H9 (cell line): ENCODE results near the gene SLBP. TPM values are rescaled to one million over a fixed set of nuclear protein-coding genes. Genes with fewer than 3 reads are reported as not detected.

ENCODE experiments used
- DNase-seq: peaks from one replicate; pipeline ENCODE4 v3.0.0-alpha.2; 2017
- H2AFZ ChIP-seq: one replicate; pipeline ENCODE4 v1.6.1; 2013; ENCODE audit warnings: mild to moderate bottlenecking, low read length, control low read depth, moderate library complexity
- H2AK5ac ChIP-seq: 2 replicates; pipeline ENCODE4 v1.6.1; 2013; ENCODE audit warnings: low read length, control low read depth, mixed read lengths; ENCODE audit not compliant: insufficient read length
- H2BK120ac ChIP-seq: one replicate; pipeline ENCODE4 v1.6.1; 2013; ENCODE audit warnings: low read depth, mild to moderate bottlenecking, low read length, control low read depth, inconsistent platforms; ENCODE audit not compliant: poor library complexity, severe bottlenecking
- H2BK12ac ChIP-seq: 2 replicates; pipeline ENCODE4 v1.6.1; 2013; ENCODE audit warnings: low read length, control low read depth, mixed read lengths, low read depth; ENCODE audit not compliant: insufficient read length
- H2BK15ac ChIP-seq: 2 replicates; pipeline ENCODE4 v1.6.1; 2013; ENCODE audit warnings: low read depth, low read length, control low read depth
- H2BK20ac ChIP-seq: one replicate; pipeline ENCODE4 v1.6.1; 2013; ENCODE audit warnings: low read depth, mild to moderate bottlenecking, low read length, control low read depth, inconsistent platforms; ENCODE audit not compliant: poor library complexity, severe bottlenecking
- H2BK5ac ChIP-seq: 2 replicates; pipeline ENCODE4 v1.6.1; 2013; ENCODE audit warnings: low read length, control low read depth, mixed read lengths; ENCODE audit not compliant: insufficient read length
- H3K14ac ChIP-seq: 2 replicates; pipeline ENCODE4 v1.6.1; 2013; ENCODE audit warnings: low read length, control low read depth; ENCODE audit not compliant: insufficient read depth
- H3K18ac ChIP-seq: 2 replicates; pipeline ENCODE4 v1.6.1; 2013; ENCODE audit warnings: low read depth, mild to moderate bottlenecking, mixed read lengths, low read length, control low read depth; ENCODE audit not compliant: insufficient read length
- H3K23ac ChIP-seq: 2 replicates; pipeline ENCODE4 v1.6.1; 2013; ENCODE audit warnings: low read length, control low read depth, mixed read lengths, low read depth; ENCODE audit not compliant: insufficient read length
- H3K23me2 ChIP-seq: 2 replicates; pipeline ENCODE4 v1.6.1; 2013; ENCODE audit warnings: low read depth, mild to moderate bottlenecking, mixed read lengths, low read length, control low read depth; ENCODE audit not compliant: insufficient read length, poor library complexity, severe bottlenecking
- H3K27ac ChIP-seq: 2 replicates; pipeline ENCODE4 v1.5.1; 2013; ENCODE audit warnings: low read length, control low read depth, mixed read lengths, low read depth; ENCODE audit not compliant: insufficient read length
- H3K27me3 ChIP-seq: 2 replicates; pipeline ENCODE4 v1.6.1; 2013; ENCODE audit warnings: low read length, control low read depth, inconsistent platforms; ENCODE audit not compliant: insufficient read depth
- H3K4ac ChIP-seq: 2 replicates; pipeline ENCODE4 v1.6.1; 2013; ENCODE audit warnings: low read depth, mild to moderate bottlenecking, control low read depth, inconsistent platforms, low read length, moderate library complexity
- H3K4me1 ChIP-seq: 2 replicates; pipeline ENCODE4 v1.6.1; 2013; ENCODE audit warnings: low read length, control low read depth, inconsistent platforms; ENCODE audit not compliant: insufficient read depth
- H3K4me2 ChIP-seq: 2 replicates; pipeline ENCODE4 v1.6.1; 2013; ENCODE audit warnings: low read length, control low read depth, mixed read lengths; ENCODE audit not compliant: insufficient read length, insufficient read depth
- H3K56ac ChIP-seq: 2 replicates; pipeline ENCODE4 v1.6.1; 2013; ENCODE audit warnings: low read depth, mild to moderate bottlenecking, mixed read lengths, low read length, control low read depth; ENCODE audit not compliant: insufficient read length
- H3K79me1 ChIP-seq: 2 replicates; pipeline ENCODE4 v1.6.1; 2013; ENCODE audit warnings: low read depth, mild to moderate bottlenecking, moderate library complexity, low read length, control low read depth, inconsistent platforms; ENCODE audit not compliant: insufficient read depth, poor library complexity, severe bottlenecking
- H3K79me2 ChIP-seq: 2 replicates; pipeline ENCODE4 v1.6.1; 2013; ENCODE audit warnings: low read length, control low read depth, inconsistent platforms; ENCODE audit not compliant: insufficient read depth
- H3K9ac ChIP-seq: 2 replicates; pipeline ENCODE4 v1.6.1; 2013; ENCODE audit warnings: low read length, control low read depth, mixed read lengths; ENCODE audit not compliant: insufficient read length; ENCODE audit errors: extremely low read depth
- H3K9me3 ChIP-seq: one replicate; pipeline ENCODE4 v1.6.1; 2013; ENCODE audit warnings: low read depth, low read length, inconsistent platforms; ENCODE audit not compliant: control insufficient read depth
- H3T11ph ChIP-seq: one replicate; pipeline ENCODE4 v1.6.1; 2013; ENCODE audit warnings: mild to moderate bottlenecking, low read length, control low read depth, inconsistent platforms
- H4K20me1 ChIP-seq: one replicate; pipeline ENCODE4 v1.6.1; 2013; ENCODE audit not compliant: control insufficient read depth, insufficient read length, insufficient read depth
- H4K5ac ChIP-seq: 2 replicates; pipeline ENCODE4 v1.6.1; 2013; ENCODE audit warnings: low read depth, mild to moderate bottlenecking, mixed read lengths, low read length, control low read depth; ENCODE audit not compliant: insufficient read length
- H4K8ac ChIP-seq: replicated peaks from 2 replicates; pipeline ENCODE4 v1.6.1; 2013; ENCODE audit warnings: low read length, control low read depth, mixed read lengths, low read depth; ENCODE audit not compliant: insufficient read length
- H4K91ac ChIP-seq: 2 replicates; pipeline ENCODE4 v1.6.1; 2013; ENCODE audit warnings: low read depth, mild to moderate bottlenecking, moderate library complexity, mixed read lengths, low read length, control low read depth; ENCODE audit not compliant: insufficient read length
- H3K27ac Mint-ChIP-seq, 3 experiments: 2 replicates in 2 of 3; 3 replicates in 1 of 3; pipeline ENCODE4 v1.8.0; 2020 to 2021; ENCODE audit warnings: mixed read lengths in 3 of 3, mild to moderate bottlenecking in 1 of 3, moderate library complexity in 1 of 3
- H3K27me3 Mint-ChIP-seq: 2 replicates; pipeline ENCODE4 v1.8.0; 2021; ENCODE audit warnings: low read depth, mild to moderate bottlenecking, moderate library complexity, mixed read lengths
- H3K36me3 Mint-ChIP-seq, 3 experiments: 2 replicates in 2 of 3; 3 replicates in 1 of 3; pipeline ENCODE4 v1.8.0; 2020 to 2021; ENCODE audit warnings: low read depth in 3 of 3, mixed read lengths in 3 of 3; ENCODE audit not compliant: insufficient read depth in 1 of 3
- H3K4me1 Mint-ChIP-seq, 2 experiments: 2 replicates each; pipeline ENCODE4 v1.8.0; 2020; ENCODE audit warnings: mixed read lengths in 2 of 2
- H3K4me3 Mint-ChIP-seq, 2 experiments: 2 replicates in 1 of 2; 3 replicates in 1 of 2; pipeline ENCODE4 v1.8.0; 2020 to 2021; ENCODE audit warnings: mild to moderate bottlenecking in 2 of 2, mixed read lengths in 2 of 2, moderate library complexity in 1 of 2
- H3K9me3 Mint-ChIP-seq, 2 experiments: 2 replicates in 1 of 2; 3 replicates in 1 of 2; pipeline ENCODE4 v1.8.0; 2020; ENCODE audit warnings: mild to moderate bottlenecking in 2 of 2, mixed read lengths in 2 of 2, moderate library complexity in 1 of 2
- CTCF ChIP-seq: fragments of 200-600 bp; sonication (generic); conservative IDR thresholded peaks from 3 replicates; pipeline ENCODE4 v1.8.0; 2021; ENCODE audit warnings: antibody characterized with exemption, mild to moderate bottlenecking
- WGBS: extraction: QIAGEN DNeasy Blood & Tissue Kit; methylation state at CpG from one replicate; pipeline ENCODE4 v1.1.7; 2013; ENCODE audit warnings: missing lambda C conversion rate, low lambda C conversion rate, mixed read lengths; ENCODE audit not compliant: insufficient read length; ENCODE audit errors: extremely low coverage; 5-methylcytosine and 5-hydroxymethylcytosine counted together
- total RNA-seq: library from RNA; stranded (reverse); gene quantifications from 2 replicates; pipeline ENCODE4 v1.2.1, GENCODE V29; 2021

The SLBP gene
- total RNA-seq, 1 experiment from 2014 or later = 62.7 TPM

DNA sequence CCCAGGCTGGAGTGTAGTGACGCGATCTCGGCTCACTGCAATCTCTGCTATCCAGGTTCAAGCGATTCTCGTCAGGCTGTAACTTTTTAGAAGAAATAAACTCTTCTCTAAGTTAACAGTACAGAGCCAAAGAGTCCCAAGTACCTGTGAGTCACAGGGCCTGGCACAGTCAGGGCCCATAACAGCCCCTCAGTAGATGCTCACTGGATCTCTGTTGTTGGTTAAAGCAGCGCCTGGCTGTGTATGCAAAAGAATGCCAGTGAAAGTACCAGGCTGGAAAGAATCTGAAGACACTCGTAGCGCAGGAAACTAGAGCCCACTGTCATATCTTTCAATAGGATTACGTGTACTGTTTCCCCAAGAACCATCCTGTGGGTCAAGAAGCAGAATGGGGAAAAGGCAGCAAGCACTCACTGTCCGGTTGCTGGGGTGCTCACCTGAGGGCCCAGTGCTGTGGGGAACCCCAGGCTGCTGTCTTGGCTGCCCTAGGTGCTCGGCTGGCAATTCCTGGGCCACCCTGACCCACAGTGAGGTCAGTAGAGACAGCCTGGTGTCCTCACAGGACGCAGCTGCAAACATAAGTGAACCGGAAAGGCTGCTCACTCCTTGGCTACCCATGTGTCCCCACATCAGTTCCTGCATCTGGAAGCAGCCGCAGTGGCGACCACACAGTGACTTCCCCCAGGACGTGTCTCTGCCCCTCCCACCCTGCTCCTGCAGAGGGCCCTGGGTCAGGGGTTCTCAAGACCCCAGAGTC is 3.1 kb upstream of the SLBP start:
- H2BK12ac ChIP-seq = no peak overlapping the region
- H2BK120ac ChIP-seq = no peak overlapping the region
- no peak overlapping the region for H4K5ac ChIP-seq
- H3K23ac ChIP-seq = no peak overlapping the region
- no peak overlapping the region for H3K14ac ChIP-seq
- H4K8ac ChIP-seq = no peak overlapping the region
- Mint-ChIP-seq H3K27me3 (no peaks in the 10 kb centered on the region; the same call in 1 of the 2 replicates), H3K4me1 (peaks cover 24 to 37% of the 10 kb centered on the region in 2 experiments), H3K9me3 (peaks cover 0 to 3% of the 10 kb centered on the region in 2 experiments; a peak in 1 of 5 replicates), H3K4me3 (no peak overlapping the region), H3K27ac (peak overlapping the region in 2 of 3 experiments; percentile 18 to 44; a peak in 1 of 7 replicates), H3K36me3 (peaks cover 8 to 28% (median 23%) of the 10 kb centered on the region in 3 experiments)
- H2BK5ac ChIP-seq = no peak overlapping the region
- no peak overlapping the region for H3K4me2 ChIP-seq
- no peak overlapping the region for H3K27ac ChIP-seq
- no peak overlapping the region for H3T11ph ChIP-seq
- no peak overlapping the region for H2BK20ac ChIP-seq
- no peaks in the 10 kb centered on the region for H3K4me1 ChIP-seq
- peaks cover 1% of the 10 kb centered on the region; the same call in 1 of the 2 replicates for H3K79me2 ChIP-seq
- H3K4ac ChIP-seq = no peak overlapping the region
- no peak overlapping the region for H2BK15ac ChIP-seq
- H3K56ac ChIP-seq = no peak overlapping the region
- no peak overlapping the region for H2AK5ac ChIP-seq
- H3K79me1 ChIP-seq = peaks cover 5% of the 10 kb centered on the region
- peak overlapping the region; percentile 2 for H3K9ac ChIP-seq
- peaks cover 17% of the 10 kb centered on the region for H3K23me2 ChIP-seq
- DNase-seq = peak; percentile 26
- WGBS = no CpG with 5 or more reads among the region's 16 CpGs
- H3K27me3 ChIP-seq = no peaks in the 10 kb centered on the region
- peaks cover under 1% of the 10 kb centered on the region for H4K20me1 ChIP-seq
- H2AFZ ChIP-seq = no peak overlapping the region
- H3K18ac ChIP-seq = no peak overlapping the region
- H4K91ac ChIP-seq = no peak overlapping the region
- H3K9me3 ChIP-seq = no peaks in the 10 kb centered on the region
- TF ChIP-seq CTCF = no peak
